Cardiac fibroblast (primary cell): ENCODE data around the gene NOL9.
A peak's percentile ranks its signal among the peaks of the same experiment; 100 is the strongest.

Source experiments
- DNase-seq, 2 donors: peaks; one replicate each; pipeline versions ENCODE4 v3.0.0 to v3.0.0-alpha.2; 2010; ENCODE audit warnings: low read depth in 2 of 2
- H3K4me3 ChIP-seq, 2 donors: replicated peaks in 1 of 2; 1 replicate in 1 of 2; 2 replicates in 1 of 2; pipeline ENCODE4 v1.5.1; 2011; ENCODE audit warnings: low read depth in 2 of 2, low read length in 2 of 2, mild to moderate bottlenecking in 2 of 2, moderate library complexity in 1 of 2
- TF ChIP-seq, protein P1 (sequence below): IDR thresholded peaks from one replicate; pipeline ENCODE4 v1.5.1; 2011; ENCODE audit warnings: low read depth, mild to moderate bottlenecking, low read length, inconsistent platforms

Gene NOL9

DNA sequence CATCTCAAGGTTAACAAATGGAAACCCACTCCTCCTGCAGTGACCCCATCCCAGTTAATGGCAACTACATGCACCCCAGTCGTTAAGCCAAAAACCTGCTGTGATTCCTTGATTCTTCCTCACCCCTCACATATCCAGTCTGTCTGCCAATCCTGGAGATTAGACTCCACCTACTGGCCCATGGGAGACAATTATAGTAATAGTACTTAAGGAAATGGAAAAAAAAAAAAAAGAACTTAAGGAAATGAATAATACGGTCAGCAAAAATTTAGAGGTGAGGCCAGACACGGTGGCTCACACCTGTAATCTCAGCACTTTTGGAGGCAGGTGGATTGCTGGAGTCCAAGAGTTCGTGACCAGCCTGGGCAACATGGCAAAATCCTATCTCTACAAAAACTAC is 7.0 kb downstream of the NOL9 start:
- peak; percentile 32 to 35 for DNase-seq
- H3K4me3 ChIP-seq = no peak overlapping the region
- TF ChIP-seq, protein P1, sequence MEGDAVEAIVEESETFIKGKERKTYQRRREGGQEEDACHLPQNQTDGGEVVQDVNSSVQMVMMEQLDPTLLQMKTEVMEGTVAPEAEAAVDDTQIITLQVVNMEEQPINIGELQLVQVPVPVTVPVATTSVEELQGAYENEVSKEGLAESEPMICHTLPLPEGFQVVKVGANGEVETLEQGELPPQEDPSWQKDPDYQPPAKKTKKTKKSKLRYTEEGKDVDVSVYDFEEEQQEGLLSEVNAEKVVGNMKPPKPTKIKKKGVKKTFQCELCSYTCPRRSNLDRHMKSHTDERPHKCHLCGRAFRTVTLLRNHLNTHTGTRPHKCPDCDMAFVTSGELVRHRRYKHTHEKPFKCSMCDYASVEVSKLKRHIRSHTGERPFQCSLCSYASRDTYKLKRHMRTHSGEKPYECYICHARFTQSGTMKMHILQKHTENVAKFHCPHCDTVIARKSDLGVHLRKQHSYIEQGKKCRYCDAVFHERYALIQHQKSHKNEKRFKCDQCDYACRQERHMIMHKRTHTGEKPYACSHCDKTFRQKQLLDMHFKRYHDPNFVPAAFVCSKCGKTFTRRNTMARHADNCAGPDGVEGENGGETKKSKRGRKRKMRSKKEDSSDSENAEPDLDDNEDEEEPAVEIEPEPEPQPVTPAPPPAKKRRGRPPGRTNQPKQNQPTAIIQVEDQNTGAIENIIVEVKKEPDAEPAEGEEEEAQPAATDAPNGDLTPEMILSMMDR = no peak

DNA sequence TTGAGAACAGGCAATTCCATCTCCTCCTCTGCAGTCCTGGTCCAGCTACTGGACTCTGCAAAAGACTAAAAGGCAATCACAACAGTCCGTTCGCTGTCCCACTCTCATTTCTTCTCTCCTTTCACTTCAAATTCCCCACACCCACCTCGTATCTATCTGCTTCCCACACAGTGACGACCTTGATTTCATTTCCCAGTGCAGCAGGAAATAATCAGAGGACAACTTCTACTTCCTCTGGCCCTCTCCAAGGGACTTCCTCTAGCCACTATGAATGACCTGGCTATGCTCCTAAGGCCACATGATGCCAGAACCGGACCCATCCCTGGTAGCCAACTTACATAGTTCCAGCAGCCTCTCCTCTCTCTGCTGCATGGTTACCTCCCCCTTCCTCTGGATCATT is 8.0 kb downstream of the NOL9 start:
- no peak overlapping the region for H3K4me3 ChIP-seq
- TF ChIP-seq, protein P1 = no peak
- no peak for DNase-seq

DNA sequence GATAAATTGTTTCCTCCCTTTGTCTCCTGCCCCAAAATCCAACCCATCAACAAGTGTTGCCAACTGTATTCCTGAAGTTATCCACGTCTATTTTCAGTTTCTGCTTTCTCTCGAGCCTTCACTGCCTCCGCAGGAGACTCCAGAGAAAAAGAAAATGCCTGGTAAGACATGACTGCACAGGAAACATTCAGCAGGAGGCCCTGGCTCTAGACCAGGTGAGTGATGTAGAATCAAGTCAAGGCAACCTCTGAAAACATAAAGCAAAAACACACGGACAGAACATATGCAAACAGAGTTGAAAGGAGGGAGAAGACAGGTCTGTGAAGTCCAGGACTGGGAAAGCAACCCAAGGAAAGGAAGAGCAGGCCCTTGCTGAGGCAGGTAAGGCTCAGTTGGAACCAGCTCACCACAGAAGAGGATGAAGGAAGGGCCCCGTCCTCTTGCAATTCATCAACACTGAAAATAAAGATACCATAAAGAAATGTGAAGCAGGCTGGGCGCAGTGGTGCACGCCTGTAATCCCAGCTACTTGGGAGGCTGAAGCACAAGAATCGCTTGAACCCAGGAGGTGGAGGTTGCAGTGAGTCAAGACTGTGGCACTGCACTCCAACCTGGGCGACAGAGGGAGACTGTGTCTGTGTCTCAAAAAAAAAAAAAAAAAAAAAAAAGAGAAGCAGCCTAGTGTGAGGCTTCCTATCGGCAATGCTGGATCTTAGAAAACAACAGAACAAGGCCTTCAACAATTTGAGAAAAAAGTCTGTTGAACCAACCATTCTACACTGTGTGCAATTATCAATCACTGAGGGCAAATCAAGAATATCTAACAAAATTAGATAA is 8.8 kb downstream of the NOL9 start:
- TF ChIP-seq, protein P1 = no peak
- no peak overlapping the region for H3K4me3 ChIP-seq
- peak; percentile 29 to 48 for DNase-seq

DNA sequence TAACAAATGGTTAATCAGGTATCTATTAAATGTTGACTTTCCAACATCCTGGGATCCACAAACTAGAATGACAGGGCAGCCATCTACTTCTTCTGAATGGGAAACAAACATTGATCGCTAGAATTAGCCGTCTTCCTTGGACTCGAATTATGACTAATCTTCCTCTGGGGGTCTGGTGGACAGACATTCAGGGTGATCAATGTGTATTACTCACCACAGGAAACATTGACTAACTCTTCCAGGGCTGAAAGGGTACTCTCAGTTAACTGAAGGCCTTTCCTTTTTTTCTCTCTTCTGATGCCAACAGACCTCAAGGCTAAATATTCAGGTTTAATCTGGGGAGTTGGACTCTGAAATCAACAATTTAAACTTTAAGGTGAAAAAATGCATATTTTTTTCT is 9.5 kb downstream of the NOL9 start:
- DNase-seq = peak; percentile 14 to 78
- TF ChIP-seq, protein P1 = no peak
- no peak overlapping the region for H3K4me3 ChIP-seq

DNA sequence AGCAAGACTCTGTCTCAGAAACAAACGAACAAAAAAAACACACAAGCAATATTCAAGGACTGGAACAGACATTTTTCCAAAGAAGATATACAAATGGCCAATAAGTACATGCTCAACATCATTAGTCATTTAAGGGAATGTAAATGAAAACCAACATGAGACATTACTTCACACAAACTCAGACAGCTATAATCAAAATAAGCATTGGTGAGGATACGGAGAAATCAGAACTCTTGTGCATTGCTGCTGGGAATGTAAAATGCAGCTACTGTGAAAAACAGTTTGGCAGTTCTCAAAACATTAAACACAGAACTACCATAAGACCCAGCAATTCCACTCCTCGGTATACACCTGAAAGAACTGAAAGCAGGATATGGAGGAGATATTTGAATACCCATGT is 15.4 kb downstream of the NOL9 start:
- TF ChIP-seq, protein P1 = no peak
- H3K4me3 ChIP-seq = no peak overlapping the region
- peak in 1 of 2 donors; percentile 69 for DNase-seq

DNA sequence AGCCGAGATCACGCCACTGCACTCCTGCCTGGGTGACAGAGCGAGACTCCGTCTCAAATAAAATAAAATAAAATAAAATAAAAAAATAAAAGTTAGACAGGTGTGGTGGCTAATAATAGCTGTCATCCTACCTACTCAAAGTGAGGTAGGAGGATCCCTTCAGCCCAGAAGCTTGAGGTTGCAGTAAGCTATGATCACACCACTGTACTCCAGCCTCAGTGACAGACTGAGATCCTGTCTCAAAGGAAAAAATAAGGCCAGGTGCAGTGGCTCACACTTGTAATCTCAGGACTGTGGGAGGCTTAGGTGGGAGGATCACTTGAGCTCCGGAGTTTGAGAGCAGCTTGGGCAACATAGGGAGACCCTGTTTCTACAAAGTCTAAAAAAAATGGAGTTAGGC is 18.0 kb downstream of the NOL9 start:
- TF ChIP-seq, protein P1 = no peak
- no peak overlapping the region for H3K4me3 ChIP-seq
- DNase-seq = no peak
